Lower lobe of right lung (tissue), 2 donors: ENCODE data around the gene TBX18. TPM values are rescaled to one million over a fixed set of nuclear protein-coding genes. Genes with fewer than 3 reads are reported as not detected.
A peak's percentile ranks its signal among the peaks of the same experiment; 100 is the strongest.

Experiments used
- ATAC-seq, 2 donors: fragments of 200-7000 bp; cut with Tn5 transposase; one replicate each; pipeline ENCODE4 v1.9.1; 2020 to 2022; ENCODE audit warnings: mild to moderate bottlenecking in 2 of 2, moderate library complexity in 2 of 2
- DNase-seq: peaks from one replicate; pipeline ENCODE4 v3.0.0-alpha.2; 2020
- H3K27ac ChIP-seq: fragments of 200-600 bp; one replicate; pipeline ENCODE4 v1.8.0; 2022
- H3K27me3 ChIP-seq: fragments of 200-600 bp; one replicate; pipeline ENCODE4 v1.8.0; 2022; ENCODE audit warnings: low read depth
- H3K36me3 ChIP-seq: fragments of 200-600 bp; one replicate; pipeline ENCODE4 v1.8.0; 2022; ENCODE audit warnings: mild to moderate bottlenecking
- H3K4me1 ChIP-seq: fragments of 200-600 bp; one replicate; pipeline ENCODE4 v1.8.0; 2022
- H3K4me3 ChIP-seq: fragments of 200-600 bp; one replicate; pipeline ENCODE4 v1.8.0; 2022; ENCODE audit warnings: mild to moderate bottlenecking
- H3K9me3 ChIP-seq: fragments of 200-600 bp; one replicate; pipeline ENCODE4 v1.8.0; 2022
- CTCF ChIP-seq: fragments of 200-600 bp; IDR thresholded peaks from one replicate; pipeline ENCODE4 v1.8.0; 2022; ENCODE audit warnings: antibody characterized with exemption, mild to moderate bottlenecking
- intact Hi-C: fragments of 100-400 bp; cut with DNase I; formaldehyde crosslinking; loops from one replicate; pipeline ENCODE4 v1.11.0; 2022
- total RNA-seq: library from RNA; stranded (reverse); fragmentation: NEBNext Ultra II Directional; extraction: Animal tissue kit (Norgen Biotek cat#: 25700); gene quantifications from one replicate; pipeline ENCODE4 v1.2.1, GENCODE V29; 2021
- donor health status: DM: no; HTN: yes; CAD: no; lungs with severe emphysema.

Gene TBX18
- total RNA-seq, 1 donor from 2014 or later: 1.5 TPM

GRCh38 chr6:84773133-84773430 is 8.7 kb upstream of the TBX18 start:
- H3K36me3 ChIP-seq: no peaks in the 10 kb centered on the region
- intact Hi-C loops: no loop called here
- ATAC-seq (no peak), DNase-seq (no peak)
- peak overlapping the region; percentile 43 for H3K4me3 ChIP-seq
- no peaks in the 10 kb centered on the region for H3K9me3 ChIP-seq
- peaks cover 17% of the 10 kb centered on the region for H3K4me1 ChIP-seq
- TF ChIP-seq CTCF: no peak
- H3K27ac ChIP-seq: no peak overlapping the region
- peaks cover 88% of the 10 kb centered on the region for H3K27me3 ChIP-seq

GRCh38 chr6:84772428-84773132 is 8.2 kb upstream of the TBX18 start:
- DNase-seq: no peak

GRCh38 chr6:84771756-84772356 is 7.5 kb upstream of the TBX18 start:
- intact Hi-C loops: no loop called here
- H3K27ac ChIP-seq: no peak overlapping the region
- no peak overlapping the region for H3K4me3 ChIP-seq
- peaks cover 17% of the 10 kb centered on the region for H3K4me1 ChIP-seq
- peaks cover 98% of the 10 kb centered on the region for H3K27me3 ChIP-seq
- no peak for TF ChIP-seq CTCF
- ATAC-seq (no peak), DNase-seq (no peak)
- H3K36me3 ChIP-seq: no peaks in the 10 kb centered on the region
- no peaks in the 10 kb centered on the region for H3K9me3 ChIP-seq

More at GRCh38 chr6:84772428-84773132, 8.2 kb upstream of the TBX18 start:
- Histone ChIP-seq H3K27ac (no peak overlapping the region), H3K4me3 (no peak overlapping the region), H3K27me3 (peaks cover 93% of the 10 kb centered on the region), H3K9me3 (no peaks in the 10 kb centered on the region), H3K36me3 (no peaks in the 10 kb centered on the region), H3K4me1 (peaks cover 17% of the 10 kb centered on the region)
- no peak for ATAC-seq
- TF ChIP-seq CTCF: no peak
- intact Hi-C loops: no loop called here

- H3K4me3 ChIP-seq: no peak overlapping the region
- intact Hi-C loops: no loop called here
- no peak overlapping the region for H3K27ac ChIP-seq
- DNase-seq (no peak), ATAC-seq (no peak)
- H3K36me3 ChIP-seq: no peaks in the 10 kb centered on the region
- no peak for TF ChIP-seq CTCF
- peaks cover 17% of the 10 kb centered on the region for H3K4me1 ChIP-seq
- peaks cover 98% of the 10 kb centered on the region for H3K27me3 ChIP-seq
- no peaks in the 10 kb centered on the region for H3K9me3 ChIP-seq
Measured at GRCh38 chr6:84771125-84771755, 6.8 kb upstream of the TBX18 start.

- no peak for ATAC-seq
- TF ChIP-seq CTCF: no peak
- no peaks in the 10 kb centered on the region for H3K9me3 ChIP-seq
Measured at GRCh38 chr6:84770521-84770920, 6.1 kb upstream of the TBX18 start.

More at GRCh38 chr6:84770521-84770920, 6.1 kb upstream of the TBX18 start:
- no peak for DNase-seq
- Histone ChIP-seq H3K27me3 (peaks cover 99% of the 10 kb centered on the region), H3K4me1 (peaks cover 17% of the 10 kb centered on the region), H3K36me3 (no peaks in the 10 kb centered on the region), H3K27ac (no peak overlapping the region), H3K4me3 (no peak overlapping the region)
- intact Hi-C loops: no loop called here
